Activated T-cell treated with anti-CD3 and anti-CD28 coated beads, Interleukin-2, amount 50 U/mL, for 48 hours (primary cell): ENCODE measurements around the gene PPM1H.
"Not testable (repeated sequence)": the region's sequence is repeated elsewhere in the genome, so short reads cannot be mapped to it uniquely, and the experiment has no call there.

Experiments used
- DNase-seq, 2 experiments: peaks; one replicate each; pipeline ENCODE4 v3.0.0-alpha.2; 2020

The PPM1H gene

GRCh38 chr12:62832558-62832957 lies 102.4 kb downstream of the PPM1H start:
- DNase-seq: no peak

GRCh38 chr12:62832027-62832426 lies 102.9 kb downstream of the PPM1H start:
- no peak for DNase-seq

DNA sequence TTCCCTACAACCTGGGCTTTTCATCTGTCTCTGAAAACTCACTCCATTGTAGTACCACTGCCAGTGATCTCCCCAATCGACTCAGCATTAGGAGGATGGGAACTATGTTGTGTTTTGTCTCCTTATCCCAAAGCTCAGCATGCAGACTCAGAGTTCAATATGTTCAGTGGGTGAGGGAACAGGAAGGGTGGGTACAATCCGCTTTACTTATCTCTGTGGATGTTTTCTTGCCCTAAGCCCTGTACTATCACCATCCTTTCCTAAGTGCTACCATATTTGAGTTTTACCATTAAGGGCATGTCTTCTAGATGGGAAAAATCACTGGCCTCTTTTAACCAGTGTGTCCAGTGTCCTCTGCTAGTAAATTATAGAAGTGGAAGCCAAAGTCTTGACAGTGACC lies 107.1 kb downstream of the PPM1H start:
- no peak for DNase-seq

- no peak for DNase-seq
These were observed 107.9 kb downstream of the PPM1H start for GRCh38 chr12:62827042-62827441.

- no peak for DNase-seq
These were observed 117.2 kb downstream of the PPM1H start for GRCh38 chr12:62817556-62818271.

GRCh38 chr12:62814243-62814642 lies 120.7 kb downstream of the PPM1H start:
- DNase-seq: no peak

GRCh38 chr12:62813031-62813829 lies 121.7 kb downstream of the PPM1H start:
- DNase-seq: peak; percentile 53 to 59

DNA sequence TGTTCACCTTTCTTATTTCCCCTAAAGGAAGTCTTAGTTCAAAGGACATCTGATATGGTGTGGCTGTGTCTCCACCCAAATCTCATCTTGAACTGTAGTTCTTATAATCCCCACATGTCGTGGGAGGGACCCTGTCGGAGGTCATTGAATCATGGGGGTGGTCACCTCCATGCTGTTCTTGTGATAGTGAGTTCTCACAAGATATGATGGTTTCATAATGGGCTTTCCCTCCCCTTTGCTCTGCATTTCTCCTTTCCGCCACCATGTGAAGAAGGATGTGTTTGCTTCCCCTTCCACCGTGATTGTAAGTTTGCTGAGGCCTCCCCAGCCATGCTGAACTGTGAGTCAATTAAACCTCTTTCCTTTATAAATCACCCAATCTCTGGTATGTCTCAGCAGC lies 123.5 kb downstream of the PPM1H start:
- DNase-seq: not testable (repeated sequence)

DNA sequence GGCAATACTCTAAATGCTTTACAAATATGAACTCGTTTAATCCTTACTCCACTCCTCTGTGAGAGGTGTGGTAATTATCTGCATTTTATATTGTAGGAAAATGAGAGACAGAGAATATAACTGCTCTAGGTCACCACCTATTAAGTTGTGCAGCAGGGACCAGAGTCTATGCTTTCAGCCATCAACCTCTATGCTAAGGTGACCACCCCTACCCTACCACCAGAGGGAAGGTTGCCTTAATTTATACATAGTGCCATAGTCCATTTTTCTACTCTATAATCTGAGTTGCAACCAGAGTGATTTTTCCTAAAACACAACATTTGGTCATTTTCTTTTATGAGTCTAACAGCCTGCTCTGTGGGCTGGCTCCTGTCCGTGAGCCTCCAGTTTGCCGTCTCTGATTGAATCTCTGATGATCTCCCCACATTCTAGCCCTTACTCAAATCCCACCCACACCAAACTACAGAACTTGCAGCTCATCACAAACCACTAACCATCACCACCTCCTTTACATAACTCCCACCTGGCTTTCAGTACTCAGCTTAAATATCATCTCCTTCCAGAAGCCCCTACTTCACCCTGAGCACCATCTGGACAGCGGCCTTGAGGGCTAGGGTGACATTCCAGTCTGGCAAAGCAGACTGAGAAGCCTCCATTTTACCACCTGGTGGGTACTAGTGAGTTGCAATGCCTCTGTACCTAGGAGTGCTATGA lies 126.6 kb downstream of the PPM1H start:
- DNase-seq: peak; percentile 28 to 33

DNA sequence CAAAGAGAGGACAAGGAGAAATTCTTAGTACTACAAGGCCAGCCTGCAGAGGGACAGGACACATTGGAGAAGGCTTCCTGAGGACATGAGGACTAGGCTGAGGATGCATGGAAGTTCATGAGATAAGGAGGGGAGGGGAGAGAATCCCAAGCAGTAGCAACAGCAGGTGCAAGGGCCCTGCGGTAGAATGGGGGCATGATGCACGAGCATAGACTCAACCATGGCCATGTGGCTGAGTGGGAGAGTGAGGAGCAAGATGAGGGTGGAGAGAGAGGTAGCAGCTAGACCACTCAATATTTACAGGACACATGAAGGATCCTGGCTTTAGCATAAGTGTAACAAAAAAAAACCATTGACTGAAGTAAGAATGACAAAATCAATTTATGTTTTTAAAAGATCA lies 128.1 kb downstream of the PPM1H start:
- no peak for DNase-seq

DNA sequence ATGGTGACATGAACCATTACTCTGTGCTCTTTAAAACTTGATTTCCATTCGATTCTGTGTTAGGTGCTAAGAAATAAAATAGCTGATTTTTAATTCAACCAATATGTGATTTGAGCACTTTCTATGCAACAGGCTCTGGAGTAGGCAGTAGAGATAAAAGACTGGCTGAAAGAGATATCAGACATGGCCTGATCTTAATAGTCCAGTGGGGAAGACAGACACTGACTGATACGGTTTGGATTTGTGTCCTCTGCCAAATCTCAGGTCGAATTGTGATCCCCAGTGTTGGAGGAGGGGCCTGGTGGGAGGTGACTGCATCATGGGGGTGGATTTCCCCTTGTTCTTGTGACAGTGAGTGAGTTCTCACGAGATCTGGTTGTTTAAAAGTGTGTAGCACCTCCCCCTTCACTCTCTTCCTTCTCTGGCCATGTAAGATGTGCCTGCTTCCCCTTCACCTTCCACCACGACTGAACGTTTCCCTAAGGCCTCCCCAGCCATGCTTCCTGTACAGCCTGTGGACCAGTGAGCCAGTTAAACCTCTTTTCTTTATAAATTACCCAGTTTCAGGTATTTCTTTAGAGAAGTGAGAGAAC lies 128.6 kb downstream of the PPM1H start:
- no peak for DNase-seq

GRCh38 chr12:62805517-62805916 lies 129.4 kb downstream of the PPM1H start:
- no peak for DNase-seq

GRCh38 chr12:62803756-62804155 lies 131.2 kb downstream of the PPM1H start:
- no peak for DNase-seq

- DNase-seq: no peak
These were observed 132.0 kb downstream of the PPM1H start for GRCh38 chr12:62802984-62803383.

- DNase-seq: no peak
These were observed 132.6 kb downstream of the PPM1H start for GRCh38 chr12:62802321-62802720.

DNA sequence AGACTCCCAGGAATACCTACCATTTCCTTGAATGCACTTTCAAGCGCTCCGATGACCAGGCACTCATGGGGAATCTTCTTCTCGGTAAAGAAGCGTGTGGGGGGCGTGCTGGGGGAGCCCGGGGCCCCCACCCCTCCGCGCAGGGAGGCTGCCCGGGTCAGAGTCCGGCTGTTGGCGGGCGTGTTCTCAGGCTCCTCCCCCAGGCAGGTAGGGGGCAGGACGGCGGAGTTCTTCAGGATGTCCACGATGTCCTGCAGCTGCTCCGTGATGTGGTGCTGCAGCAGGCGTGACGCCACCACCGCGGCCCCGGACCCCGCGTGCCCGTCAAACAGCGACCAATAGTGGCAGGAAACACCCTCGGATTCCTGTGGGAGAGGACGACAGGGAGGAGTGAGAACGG lies 133.2 kb downstream of the PPM1H start:
- no peak for DNase-seq

DNA sequence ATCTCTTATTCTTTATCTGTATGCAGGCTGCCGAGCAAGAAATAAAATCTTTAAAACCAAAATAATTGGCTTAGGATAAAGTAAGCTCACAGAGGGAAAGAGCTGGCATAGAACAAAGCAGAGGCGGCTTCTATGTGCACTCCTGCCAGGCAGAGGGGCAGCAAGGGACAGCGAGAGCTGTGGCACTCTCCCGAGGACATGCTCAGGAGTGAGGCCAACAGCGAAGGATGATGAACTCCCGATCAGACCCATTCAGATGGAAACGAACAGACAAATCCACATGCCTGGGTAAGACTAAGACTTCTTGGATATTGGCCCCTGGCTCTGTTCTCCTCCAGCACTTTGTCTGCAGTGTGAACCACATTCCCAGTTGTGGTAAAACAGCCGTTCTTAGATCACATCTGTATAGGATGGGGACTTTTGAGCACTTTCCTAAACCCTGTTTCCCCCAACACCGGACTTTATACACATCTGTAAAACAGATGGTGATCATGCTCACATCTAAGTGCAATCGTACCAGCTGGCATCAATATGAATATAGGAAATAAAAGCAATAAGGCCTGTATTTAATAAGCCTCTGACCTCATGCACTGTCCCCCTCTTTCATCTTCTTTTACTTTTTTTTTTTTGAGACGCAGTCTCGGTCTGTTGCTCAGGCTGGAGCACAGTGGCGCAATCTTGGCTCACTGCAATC lies 134.1 kb downstream of the PPM1H start:
- no peak for DNase-seq

GRCh38 chr12:62799766-62800406 lies 135.1 kb downstream of the PPM1H start:
- no peak for DNase-seq

DNA sequence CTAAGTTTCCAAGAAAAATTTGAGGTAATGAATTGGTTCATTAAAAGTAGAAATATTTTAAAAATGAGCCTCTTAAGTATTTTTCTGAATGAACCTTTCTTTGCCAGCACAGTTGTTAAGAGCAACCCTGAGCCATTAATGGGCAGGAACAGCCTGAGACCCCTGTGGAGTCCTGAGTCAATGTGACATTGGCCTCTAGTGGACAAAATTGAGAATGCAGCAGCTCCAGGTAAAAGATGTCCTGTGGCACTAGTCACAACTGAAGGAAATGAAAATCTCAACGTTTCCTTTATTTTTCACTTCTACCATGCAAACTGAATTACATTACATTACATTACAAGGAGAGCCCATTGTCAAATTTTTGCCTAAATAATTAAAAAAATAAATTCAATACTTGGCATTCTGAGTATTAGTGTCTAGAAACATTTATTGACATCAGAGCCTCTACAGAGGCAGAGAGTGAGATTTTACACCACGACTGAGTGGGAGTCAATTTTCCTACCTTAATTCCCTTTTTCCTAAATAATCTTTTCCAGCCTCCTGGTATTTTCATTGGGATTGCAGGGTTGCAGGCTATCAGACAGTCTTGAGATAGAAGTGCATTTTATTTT lies 135.7 kb downstream of the PPM1H start:
- peak; percentile 50 to 56 for DNase-seq

GRCh38 chr12:62794218-62794583 lies 140.7 kb downstream of the PPM1H start:
- DNase-seq: no peak
